ENCODE results near the gene ATP2C2.

DNA sequence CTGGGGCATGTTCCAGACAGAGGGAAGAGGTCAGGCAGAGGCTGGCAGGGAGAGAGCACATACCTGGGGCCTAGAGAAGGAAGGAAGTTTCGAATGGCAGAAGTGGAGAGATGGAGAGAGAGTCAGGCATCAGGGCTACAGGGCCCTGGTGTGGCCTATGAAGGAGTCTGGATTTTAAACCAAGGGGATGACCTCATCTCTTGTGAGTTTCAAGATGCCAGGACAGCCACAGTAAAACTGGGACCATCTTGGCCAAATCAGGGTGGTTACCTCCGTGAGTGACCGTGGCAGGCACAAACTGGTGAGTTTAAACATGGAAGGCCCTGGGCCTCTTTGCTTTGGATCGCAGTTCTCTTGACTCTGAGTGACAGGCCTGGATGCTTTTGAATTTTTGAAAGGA, 7.6 kb upstream of the ATP2C2 start:
- no peak for TF ChIP-seq EZH2 (optimal IDR thresholded peaks at IDR 0.05; ENCODE audit: low read depth, low read length)
- TF ChIP-seq, protein P1, sequence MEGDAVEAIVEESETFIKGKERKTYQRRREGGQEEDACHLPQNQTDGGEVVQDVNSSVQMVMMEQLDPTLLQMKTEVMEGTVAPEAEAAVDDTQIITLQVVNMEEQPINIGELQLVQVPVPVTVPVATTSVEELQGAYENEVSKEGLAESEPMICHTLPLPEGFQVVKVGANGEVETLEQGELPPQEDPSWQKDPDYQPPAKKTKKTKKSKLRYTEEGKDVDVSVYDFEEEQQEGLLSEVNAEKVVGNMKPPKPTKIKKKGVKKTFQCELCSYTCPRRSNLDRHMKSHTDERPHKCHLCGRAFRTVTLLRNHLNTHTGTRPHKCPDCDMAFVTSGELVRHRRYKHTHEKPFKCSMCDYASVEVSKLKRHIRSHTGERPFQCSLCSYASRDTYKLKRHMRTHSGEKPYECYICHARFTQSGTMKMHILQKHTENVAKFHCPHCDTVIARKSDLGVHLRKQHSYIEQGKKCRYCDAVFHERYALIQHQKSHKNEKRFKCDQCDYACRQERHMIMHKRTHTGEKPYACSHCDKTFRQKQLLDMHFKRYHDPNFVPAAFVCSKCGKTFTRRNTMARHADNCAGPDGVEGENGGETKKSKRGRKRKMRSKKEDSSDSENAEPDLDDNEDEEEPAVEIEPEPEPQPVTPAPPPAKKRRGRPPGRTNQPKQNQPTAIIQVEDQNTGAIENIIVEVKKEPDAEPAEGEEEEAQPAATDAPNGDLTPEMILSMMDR (IDR thresholded peaks at IDR 0.05; ENCODE audit: low read length): no peak
- no peak for TF ChIP-seq EZH2phosphoT487 (IDR thresholded peaks at IDR 0.05; ENCODE audit: low read length)
